ENCODE data around the gene BCL2L12. TPM values are rescaled to one million over a fixed set of nuclear protein-coding genes. Genes with fewer than 3 reads are reported as not detected.

The BCL2L12 gene
- total RNA-seq, 4 donors from 2014 or later: 3.1 to 28.0 (median 7.5) TPM

DNA sequence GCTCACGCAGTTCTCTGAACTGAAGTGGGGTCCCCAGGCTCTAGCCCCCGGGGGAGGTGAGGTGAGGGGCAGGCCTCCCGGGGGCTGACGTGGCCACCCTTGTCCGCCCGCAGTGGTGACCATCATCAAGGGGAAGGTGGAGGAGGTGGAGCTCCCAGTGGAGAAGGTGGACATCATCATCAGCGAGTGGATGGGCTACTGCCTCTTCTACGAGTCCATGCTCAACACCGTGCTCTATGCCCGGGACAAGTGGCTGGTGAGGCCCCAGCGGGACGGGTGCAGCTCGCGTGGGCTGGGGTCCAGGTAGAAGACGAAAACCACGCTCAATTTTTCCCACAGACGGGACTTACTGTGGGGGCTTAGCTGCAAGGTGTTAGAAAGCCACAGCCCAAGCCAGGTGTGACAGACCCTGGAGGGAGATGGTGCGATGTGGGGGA lies 18.1 kb downstream of the BCL2L12 start:
- peaks cover 57% of the 10 kb centered on the region for H3K36me3 ChIP-seq
- H3K27me3 ChIP-seq: no peaks in the 10 kb centered on the region
- peaks cover 23% of the 10 kb centered on the region for H3K4me1 ChIP-seq
- no peaks in the 10 kb centered on the region for H3K9me3 ChIP-seq
- WGBS: 91% methylated on average over 18 of the region's 18 CpGs
- TF ChIP-seq POLR2A (IDR thresholded peaks at IDR 0.05): no peak
- TF ChIP-seq POLR2AphosphoS5 (IDR thresholded peaks at IDR 0.05): no peak
- TF ChIP-seq, protein P1, sequence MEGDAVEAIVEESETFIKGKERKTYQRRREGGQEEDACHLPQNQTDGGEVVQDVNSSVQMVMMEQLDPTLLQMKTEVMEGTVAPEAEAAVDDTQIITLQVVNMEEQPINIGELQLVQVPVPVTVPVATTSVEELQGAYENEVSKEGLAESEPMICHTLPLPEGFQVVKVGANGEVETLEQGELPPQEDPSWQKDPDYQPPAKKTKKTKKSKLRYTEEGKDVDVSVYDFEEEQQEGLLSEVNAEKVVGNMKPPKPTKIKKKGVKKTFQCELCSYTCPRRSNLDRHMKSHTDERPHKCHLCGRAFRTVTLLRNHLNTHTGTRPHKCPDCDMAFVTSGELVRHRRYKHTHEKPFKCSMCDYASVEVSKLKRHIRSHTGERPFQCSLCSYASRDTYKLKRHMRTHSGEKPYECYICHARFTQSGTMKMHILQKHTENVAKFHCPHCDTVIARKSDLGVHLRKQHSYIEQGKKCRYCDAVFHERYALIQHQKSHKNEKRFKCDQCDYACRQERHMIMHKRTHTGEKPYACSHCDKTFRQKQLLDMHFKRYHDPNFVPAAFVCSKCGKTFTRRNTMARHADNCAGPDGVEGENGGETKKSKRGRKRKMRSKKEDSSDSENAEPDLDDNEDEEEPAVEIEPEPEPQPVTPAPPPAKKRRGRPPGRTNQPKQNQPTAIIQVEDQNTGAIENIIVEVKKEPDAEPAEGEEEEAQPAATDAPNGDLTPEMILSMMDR (IDR thresholded peaks at IDR 0.05): no peak
- no peak for TF ChIP-seq EP300 (IDR thresholded peaks at IDR 0.05)
- no peak overlapping the region for H3K4me3 ChIP-seq
- no peak overlapping the region for H3K27ac ChIP-seq
- peak in 1 of 2 donors; percentile 65 for DNase-seq (ENCODE audit: low spot score in 2 of 2)

DNA sequence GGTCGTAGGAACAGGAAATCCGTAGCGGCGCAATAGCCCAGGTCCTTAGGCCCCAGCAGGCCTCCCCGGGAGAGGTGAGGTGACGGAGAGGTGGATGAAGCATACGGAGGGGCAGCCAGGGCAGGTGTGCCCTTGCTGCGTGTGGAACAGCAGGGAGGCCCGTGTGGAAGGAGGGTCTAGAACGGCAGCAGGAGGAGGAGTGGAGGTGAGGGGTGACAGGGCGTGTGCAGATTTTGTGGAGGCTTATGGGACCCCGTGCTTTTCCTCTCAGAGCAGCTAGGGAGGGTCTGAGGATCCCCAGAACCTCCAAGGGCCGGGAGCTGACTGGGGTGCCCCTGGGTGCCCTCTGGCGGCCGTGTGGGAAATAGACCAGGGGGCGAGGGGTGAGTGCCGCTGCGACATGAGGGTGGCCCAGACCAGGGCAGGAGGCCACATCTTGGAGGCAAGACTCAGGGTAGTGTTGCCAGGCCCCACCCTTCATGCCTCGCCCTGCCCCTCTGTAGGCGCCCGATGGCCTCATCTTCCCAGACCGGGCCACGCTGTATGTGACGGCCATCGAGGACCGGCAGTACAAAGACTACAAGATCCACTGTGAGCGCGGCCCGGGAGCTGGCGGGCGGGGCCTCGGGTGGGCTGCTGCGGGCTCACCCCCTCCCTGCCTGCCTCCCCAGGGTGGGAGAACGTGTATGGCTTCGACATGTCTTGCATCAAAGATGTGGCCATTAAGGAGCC lies 18.7 kb downstream of the BCL2L12 start:
- 84% methylated on average over 23 of the region's 35 CpGs for WGBS
- Histone ChIP-seq H3K4me3 (no peak overlapping the region), H3K36me3 (peaks cover 57% of the 10 kb centered on the region), H3K27me3 (no peaks in the 10 kb centered on the region), H3K9me3 (no peaks in the 10 kb centered on the region), H3K4me1 (peaks cover 21% of the 10 kb centered on the region), H3K27ac (no peak overlapping the region)
- DNase-seq (ENCODE audit: low spot score in 2 of 2): peak in 1 of 2 donors; percentile 77
- TF ChIP-seq EP300 (IDR thresholded peaks at IDR 0.05): no peak
- TF ChIP-seq, protein P1 (IDR thresholded peaks at IDR 0.05): peak in 1 of 2 donors; percentile 64

DNA sequence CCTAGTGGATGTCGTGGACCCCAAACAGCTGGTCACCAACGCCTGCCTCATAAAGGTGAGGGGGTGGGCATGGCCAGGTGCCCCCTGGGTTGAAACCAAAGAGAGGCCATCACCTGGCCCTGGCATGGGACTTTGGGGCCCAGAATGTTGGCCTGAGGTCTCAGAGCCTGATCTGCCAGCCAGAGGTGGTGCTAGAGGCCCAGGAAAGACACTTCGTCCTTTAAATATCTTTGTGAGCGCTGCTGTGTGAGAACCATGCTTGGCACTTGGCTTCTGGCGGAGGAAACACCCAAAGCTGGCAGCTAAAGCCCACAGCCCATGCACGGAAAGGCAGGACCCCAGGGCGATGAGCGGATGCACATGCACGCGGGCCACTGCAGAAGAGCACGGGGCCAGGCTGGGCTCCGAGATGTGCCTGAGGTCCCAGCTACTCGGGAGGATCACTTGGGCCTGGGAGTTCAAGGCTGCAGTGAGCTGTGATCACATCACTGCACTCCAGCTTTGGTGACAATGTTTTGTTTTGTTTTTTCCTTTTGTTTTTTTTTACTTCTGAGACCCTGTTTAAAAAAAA lies 19.3 kb downstream of the BCL2L12 start:
- H3K4me3 ChIP-seq: no peak overlapping the region
- no peaks in the 10 kb centered on the region for H3K27me3 ChIP-seq
- 83% methylated on average over 9 of the region's 13 CpGs for WGBS
- TF ChIP-seq EP300 (IDR thresholded peaks at IDR 0.05) (no peak), POLR2A (IDR thresholded peaks at IDR 0.05) (no peak), POLR2AphosphoS5 (IDR thresholded peaks at IDR 0.05) (no peak)
- TF ChIP-seq, protein P1 (IDR thresholded peaks at IDR 0.05): no peak
- H3K36me3 ChIP-seq: peaks cover 57% of the 10 kb centered on the region
- no peaks in the 10 kb centered on the region for H3K9me3 ChIP-seq
- H3K4me1 ChIP-seq: peaks cover 21% of the 10 kb centered on the region
- H3K27ac ChIP-seq: no peak overlapping the region
- DNase-seq (ENCODE audit: low spot score in 2 of 2): no peak

DNA sequence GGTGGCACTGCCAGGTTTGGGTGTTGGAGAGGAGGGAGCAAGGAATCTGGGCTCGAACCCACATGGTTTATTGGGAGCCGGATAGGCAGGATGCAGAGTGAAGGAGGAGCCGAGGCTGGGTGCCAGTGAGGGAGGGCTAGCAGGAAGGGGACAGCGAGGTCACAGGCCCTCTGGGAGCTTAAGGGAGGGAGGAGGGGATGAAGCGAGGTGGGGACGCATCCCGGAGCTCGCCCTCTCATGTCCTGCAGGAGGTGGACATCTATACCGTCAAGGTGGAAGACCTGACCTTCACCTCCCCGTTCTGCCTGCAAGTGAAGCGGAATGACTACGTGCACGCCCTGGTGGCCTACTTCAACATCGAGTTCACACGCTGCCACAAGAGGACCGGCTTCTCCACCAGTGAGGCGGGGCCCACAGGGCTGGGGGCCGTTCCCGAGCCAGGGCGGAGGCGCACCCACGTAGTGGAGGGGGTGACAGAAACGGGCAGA lies 20.2 kb downstream of the BCL2L12 start:
- H3K9me3 ChIP-seq: no peaks in the 10 kb centered on the region
- H3K36me3 ChIP-seq: peaks cover 57% of the 10 kb centered on the region
- H3K27me3 ChIP-seq: no peaks in the 10 kb centered on the region
- WGBS: 50% methylated on average over 19 of the region's 23 CpGs
- DNase-seq (ENCODE audit: low spot score in 2 of 2): peak in 1 of 2 donors; percentile 66
- H3K27ac ChIP-seq: no peak overlapping the region
- no peak overlapping the region for H3K4me3 ChIP-seq
- peaks cover 21% of the 10 kb centered on the region for H3K4me1 ChIP-seq
- TF ChIP-seq, protein P1 (IDR thresholded peaks at IDR 0.05): no peak
- no peak for TF ChIP-seq POLR2AphosphoS5 (IDR thresholded peaks at IDR 0.05)

DNA sequence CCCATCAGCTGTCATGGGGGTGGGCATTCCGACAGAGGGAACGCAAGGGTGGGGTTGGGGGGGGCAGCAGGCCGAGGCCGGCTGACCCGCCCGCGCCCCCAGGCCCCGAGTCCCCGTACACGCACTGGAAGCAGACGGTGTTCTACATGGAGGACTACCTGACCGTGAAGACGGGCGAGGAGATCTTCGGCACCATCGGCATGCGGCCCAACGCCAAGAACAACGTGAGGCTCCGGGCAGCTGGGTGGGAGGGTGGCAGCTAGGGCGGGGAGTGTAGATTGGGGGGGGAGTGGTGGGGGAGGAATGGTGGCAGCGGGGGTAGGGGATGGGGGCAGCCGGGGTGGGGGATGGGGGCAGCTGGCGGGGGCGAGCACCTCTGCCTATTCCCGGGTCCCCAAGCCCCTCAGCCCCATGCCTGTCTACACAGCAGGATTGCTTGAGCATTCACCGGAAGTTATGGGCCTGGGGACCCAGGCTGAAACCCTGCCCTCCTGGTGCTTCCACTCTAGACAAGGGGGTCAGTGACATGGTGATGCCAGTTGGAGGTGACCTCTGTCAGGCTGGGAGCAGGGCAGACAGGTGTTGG lies 20.9 kb downstream of the BCL2L12 start:
- Histone ChIP-seq H3K9me3 (no peaks in the 10 kb centered on the region), H3K4me3 (no peak overlapping the region), H3K27ac (no peak overlapping the region), H3K4me1 (peaks cover 26% of the 10 kb centered on the region), H3K27me3 (no peaks in the 10 kb centered on the region), H3K36me3 (peaks cover 55% of the 10 kb centered on the region)
- DNase-seq (ENCODE audit: low spot score in 2 of 2): peak in 1 of 2 donors; percentile 69
- WGBS: 89% methylated on average over 3 of the region's 27 CpGs
- no peak for TF ChIP-seq EP300 (IDR thresholded peaks at IDR 0.05)
- no peak for TF ChIP-seq POLR2A (IDR thresholded peaks at IDR 0.05)
- no peak for TF ChIP-seq POLR2AphosphoS5 (IDR thresholded peaks at IDR 0.05)
- TF ChIP-seq, protein P1 (IDR thresholded peaks at IDR 0.05): no peak

All from suprapubic skin (tissue), 4 donors.